ENCODE measurements around the gene MYOZ2.

GRCh38 chr4:119113033-119113655 is 22.5 kb upstream of the MYOZ2 start:
- TF ChIP-seq GATA3 (IDR thresholded peaks at IDR 0.05; ENCODE audit: low read depth, low read length) = no peak
- no peak for TF ChIP-seq GATA2 (IDR thresholded peaks at IDR 0.05; ENCODE audit: low read depth, low read length)

Data from SH-SY5Y (cell line).